MM.1S (cell line): ENCODE results near the gene CHRM4.
A peak's percentile ranks its signal among the peaks of the same experiment; 100 is the strongest.

Experiments
- DNase-seq: peaks from one replicate; pipeline ENCODE4 v3.0.0-alpha.2; 2015
- H2AFZ ChIP-seq: fragments of 300-600 bp; sonication (generic); 2 replicates; pipeline ENCODE4 v1.6.0; 2016; ENCODE audit warnings: antibody characterized with exemption, low read length
- H3F3A ChIP-seq: fragments of 300-600 bp; sonication (generic); 2 replicates; pipeline ENCODE4 v1.6.1; 2016; ENCODE audit warnings: mild to moderate bottlenecking, antibody characterized with exemption, low read length, moderate library complexity, mixed read lengths; ENCODE audit not compliant: insufficient read depth
- H3K27ac ChIP-seq: fragments of 300-600 bp; sonication (generic); 2 replicates; pipeline ENCODE4 v1.5.1; 2016; ENCODE audit warnings: mild to moderate bottlenecking, low read length
- H3K27me3 ChIP-seq: fragments of 300-600 bp; sonication (generic); replicated peaks from 2 replicates; pipeline ENCODE4 v1.6.0; 2016; ENCODE audit warnings: low read length; ENCODE audit not compliant: insufficient read depth
- H3K36me3 ChIP-seq: fragments of 300-600 bp; sonication (generic); replicated peaks from 2 replicates; pipeline ENCODE4 v1.6.1; 2016; ENCODE audit warnings: mild to moderate bottlenecking, low read length, mixed read lengths; ENCODE audit not compliant: insufficient read depth
- H3K4me1 ChIP-seq: fragments of 300-600 bp; sonication (generic); 2 replicates; pipeline ENCODE4 v1.6.1; 2016; ENCODE audit warnings: low read length, mixed read lengths
- H3K4me2 ChIP-seq: fragments of 300-600 bp; sonication (generic); 2 replicates; pipeline ENCODE4 v1.6.0; 2016; ENCODE audit warnings: low read depth, low read length
- H3K4me3 ChIP-seq: fragments of 300-600 bp; sonication (generic); 2 replicates; pipeline ENCODE4 v1.5.1; 2016; ENCODE audit warnings: low read length, mixed read lengths
- H3K79me2 ChIP-seq: fragments of 300-600 bp; sonication (generic); 2 replicates; pipeline ENCODE4 v1.6.1; 2016; ENCODE audit warnings: mixed run types, low read length, mixed read lengths
- H3K9ac ChIP-seq: fragments of 300-600 bp; sonication (generic); 2 replicates; pipeline ENCODE4 v1.6.1; 2016; ENCODE audit warnings: low read length, mixed read lengths
- H3K9me2 ChIP-seq: fragments of 300-600 bp; sonication (generic); replicated peaks from 2 replicates; pipeline ENCODE4 v1.6.1; 2016; ENCODE audit warnings: mild to moderate bottlenecking, low read length, mixed read lengths; ENCODE audit not compliant: insufficient read depth
- H3K9me3 ChIP-seq: fragments of 300-600 bp; sonication (generic); replicated peaks from 2 replicates; pipeline ENCODE4 v1.6.1; 2016; ENCODE audit warnings: mild to moderate bottlenecking, low read length, mixed read lengths; ENCODE audit not compliant: insufficient read depth
- H4K20me1 ChIP-seq: fragments of 300-600 bp; sonication (generic); 2 replicates; pipeline ENCODE4 v1.6.1; 2016; ENCODE audit warnings: mild to moderate bottlenecking, low read length, moderate library complexity, mixed read lengths; ENCODE audit not compliant: insufficient read depth
- EZH2 ChIP-seq: fragments of 300-600 bp; sonication (generic); optimal IDR thresholded peaks from 2 replicates; pipeline ENCODE3; 2017; ENCODE audit warnings: low read depth, mild to moderate bottlenecking, antibody characterized with exemption, low read length, mixed read lengths
- EZH2phosphoT487 ChIP-seq: fragments of 300-600 bp; sonication (generic); IDR thresholded peaks from 2 replicates; pipeline ENCODE4 v1.6.1; 2018; ENCODE audit warnings: antibody characterized with exemption, low read length
- TF ChIP-seq, protein P1 (sequence below): fragments of 300-600 bp; sonication (generic); IDR thresholded peaks from 2 replicates; pipeline ENCODE4 v1.5.1; 2016; ENCODE audit warnings: antibody characterized with exemption, low read length, mixed read lengths

Gene CHRM4

DNA sequence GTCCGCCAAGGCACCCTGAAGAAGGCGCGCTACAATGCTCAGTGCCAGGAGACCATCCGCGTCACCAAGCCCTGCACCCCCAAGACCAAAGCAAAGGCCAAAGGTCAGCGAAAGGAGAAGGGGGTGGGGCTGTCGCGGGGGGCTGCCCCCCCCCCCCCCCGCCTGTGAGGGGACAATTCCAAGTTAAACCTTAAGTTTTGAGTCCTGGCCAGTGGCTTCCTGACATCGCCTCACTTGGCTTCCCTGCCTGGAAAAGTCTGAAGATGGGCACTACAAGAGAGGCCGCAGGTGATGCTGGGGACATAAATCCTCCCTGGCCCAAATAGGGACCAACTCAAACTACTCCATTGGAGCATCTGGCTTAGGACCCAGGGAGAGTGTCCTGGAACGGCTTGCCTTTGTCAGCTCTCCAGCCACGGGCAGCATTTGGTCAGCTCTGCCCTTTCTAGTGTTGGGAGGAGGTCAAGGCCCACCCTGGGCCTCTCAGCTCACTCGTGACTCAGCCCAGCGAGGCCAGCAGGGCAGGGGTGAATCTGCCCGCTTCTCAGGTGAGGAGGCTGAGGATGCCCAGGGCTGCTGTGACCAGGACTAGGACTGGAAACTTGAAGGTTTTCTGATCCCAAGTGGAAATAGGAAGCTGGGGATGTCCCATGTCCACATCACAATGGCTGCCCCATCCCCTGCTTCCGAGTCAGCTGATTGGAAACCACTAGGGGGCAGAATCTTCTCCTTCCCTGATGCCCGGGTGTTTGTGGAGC is 8.8 kb downstream of the CHRM4 start:
- H3K4me3 ChIP-seq = no peak overlapping the region
- H4K20me1 ChIP-seq = no peaks in the 10 kb centered on the region
- H2AFZ ChIP-seq = no peak overlapping the region
- H3K9me2 ChIP-seq = no peaks in the 10 kb centered on the region
- no peak overlapping the region for H3K4me2 ChIP-seq
- DNase-seq = no peak
- H3K9ac ChIP-seq = no peak overlapping the region
- no peaks in the 10 kb centered on the region for H3K36me3 ChIP-seq
- H3K27ac ChIP-seq = no peak overlapping the region
- H3F3A ChIP-seq = no peaks in the 10 kb centered on the region
- no peaks in the 10 kb centered on the region for H3K79me2 ChIP-seq
- H3K9me3 ChIP-seq = no peaks in the 10 kb centered on the region
- H3K27me3 ChIP-seq = peaks cover 57% of the 10 kb centered on the region
- TF ChIP-seq EZH2phosphoT487 = no peak
- TF ChIP-seq, protein P1, sequence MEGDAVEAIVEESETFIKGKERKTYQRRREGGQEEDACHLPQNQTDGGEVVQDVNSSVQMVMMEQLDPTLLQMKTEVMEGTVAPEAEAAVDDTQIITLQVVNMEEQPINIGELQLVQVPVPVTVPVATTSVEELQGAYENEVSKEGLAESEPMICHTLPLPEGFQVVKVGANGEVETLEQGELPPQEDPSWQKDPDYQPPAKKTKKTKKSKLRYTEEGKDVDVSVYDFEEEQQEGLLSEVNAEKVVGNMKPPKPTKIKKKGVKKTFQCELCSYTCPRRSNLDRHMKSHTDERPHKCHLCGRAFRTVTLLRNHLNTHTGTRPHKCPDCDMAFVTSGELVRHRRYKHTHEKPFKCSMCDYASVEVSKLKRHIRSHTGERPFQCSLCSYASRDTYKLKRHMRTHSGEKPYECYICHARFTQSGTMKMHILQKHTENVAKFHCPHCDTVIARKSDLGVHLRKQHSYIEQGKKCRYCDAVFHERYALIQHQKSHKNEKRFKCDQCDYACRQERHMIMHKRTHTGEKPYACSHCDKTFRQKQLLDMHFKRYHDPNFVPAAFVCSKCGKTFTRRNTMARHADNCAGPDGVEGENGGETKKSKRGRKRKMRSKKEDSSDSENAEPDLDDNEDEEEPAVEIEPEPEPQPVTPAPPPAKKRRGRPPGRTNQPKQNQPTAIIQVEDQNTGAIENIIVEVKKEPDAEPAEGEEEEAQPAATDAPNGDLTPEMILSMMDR = peak; percentile 37
- H3K4me1 ChIP-seq = peaks cover 4% of the 10 kb centered on the region; the same call in 1 of the 2 replicates

DNA sequence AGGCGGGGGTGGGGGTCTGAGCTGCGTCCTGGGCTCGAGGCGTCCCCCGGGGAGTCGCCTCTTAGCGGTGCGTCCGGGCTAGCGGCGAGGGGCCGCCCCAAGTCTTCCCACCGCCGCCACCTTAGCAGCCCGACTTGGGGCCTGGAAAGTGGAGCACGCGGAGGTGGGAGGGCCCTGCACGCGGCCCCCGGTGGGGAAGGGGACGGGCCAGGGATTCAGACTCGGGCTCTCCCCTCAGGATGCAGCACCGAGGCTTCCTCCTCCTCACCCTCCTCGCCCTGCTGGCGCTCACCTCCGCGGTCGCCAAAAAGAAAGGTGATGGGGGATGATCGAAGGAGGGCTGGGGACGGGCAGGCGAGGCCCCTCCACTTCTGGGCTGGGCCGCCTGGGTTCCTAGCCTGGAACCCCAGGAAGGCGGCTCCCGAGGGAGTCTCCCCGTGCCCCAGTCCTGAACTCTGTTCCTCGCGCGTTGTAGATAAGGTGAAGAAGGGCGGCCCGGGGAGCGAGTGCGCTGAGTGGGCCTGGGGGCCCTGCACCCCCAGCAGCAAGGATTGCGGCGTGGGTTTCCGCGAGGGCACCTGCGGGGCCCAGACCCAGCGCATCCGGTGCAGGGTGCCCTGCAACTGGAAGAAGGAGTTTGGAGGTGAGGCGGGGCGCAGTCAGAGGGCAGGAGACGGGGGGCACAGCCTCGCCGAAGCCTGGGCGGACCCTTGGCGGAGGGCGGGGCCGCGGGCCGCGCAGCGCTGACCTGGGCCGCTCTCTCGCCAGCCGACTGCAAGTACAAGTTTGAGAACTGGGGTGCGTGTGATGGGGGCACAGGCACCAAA is 9.5 kb downstream of the CHRM4 start:
- Histone ChIP-seq H3K79me2 (no peaks in the 10 kb centered on the region), H2AFZ (peak overlapping the region; percentile 38; the same call in 1 of the 2 replicates), H3K36me3 (no peaks in the 10 kb centered on the region), H3K4me1 (peaks cover 4% of the 10 kb centered on the region; the same call in 1 of the 2 replicates), H3K9ac (no peak overlapping the region), H3K27ac (no peak overlapping the region), H3K4me2 (peak overlapping the region; percentile 73; the same call in 1 of the 2 replicates), H3K9me3 (no peaks in the 10 kb centered on the region), H3K9me2 (no peaks in the 10 kb centered on the region), H3F3A (no peaks in the 10 kb centered on the region), H3K4me3 (peak overlapping the region; percentile 42; the same call in 1 of the 2 replicates), H4K20me1 (no peaks in the 10 kb centered on the region), H3K27me3 (peaks cover 49% of the 10 kb centered on the region)
- no peak for DNase-seq
- peak; percentile 37 for TF ChIP-seq EZH2
- no peak for TF ChIP-seq EZH2phosphoT487
- TF ChIP-seq, protein P1 = no peak

DNA sequence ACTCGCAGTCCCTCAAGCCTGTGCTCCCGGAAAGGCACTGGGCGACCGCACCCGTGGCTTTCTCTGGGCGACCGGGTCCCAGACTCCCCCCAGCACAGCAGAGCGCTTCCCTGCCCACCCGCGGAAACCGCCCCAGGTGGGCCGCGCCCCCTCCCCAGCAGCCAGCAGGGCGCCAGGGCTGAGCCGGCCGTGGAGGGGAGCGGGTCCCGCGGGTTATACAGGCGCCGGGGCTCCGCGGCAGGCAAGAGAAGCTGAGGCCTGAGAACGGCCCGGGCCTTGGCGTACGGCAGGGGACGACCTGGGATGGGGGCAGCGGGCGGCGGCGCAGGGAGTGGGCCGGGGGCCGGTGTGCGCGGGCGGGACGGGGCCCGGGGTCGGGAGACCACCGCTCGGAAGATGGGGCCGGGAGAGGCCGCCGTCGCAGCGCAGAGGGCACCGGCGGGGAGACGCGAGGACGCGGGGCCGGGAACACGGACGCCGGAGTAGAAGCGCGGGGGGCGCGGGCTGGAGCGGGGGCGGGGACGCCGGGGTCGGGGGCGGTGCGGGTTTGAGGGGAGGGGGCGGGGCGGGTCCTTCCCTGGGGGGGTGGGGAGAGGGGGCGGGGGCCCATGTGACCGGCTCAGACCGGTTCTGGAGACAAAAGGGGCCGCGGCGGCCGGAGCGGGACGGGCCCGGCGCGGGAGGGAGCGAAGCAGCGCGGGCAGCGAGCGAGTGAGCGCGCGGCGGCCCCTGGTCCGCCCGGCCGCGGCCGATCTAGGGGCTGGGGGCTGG is 10.3 kb downstream of the CHRM4 start, which contains the start of gene MDK:
TSS of gene MDK (plus strand) at position 622 of the 771 bp plus-strand sequence. CDS start 389 bp downstream, outside the sequence.
- Histone ChIP-seq H3K9ac (peak within 1 kb of the TSS; percentile 42; the same call in 1 of the 2 replicates), H3K4me3 (peak within 1 kb of the TSS; percentile 78), H4K20me1 (no peaks in the 10 kb centered on the region), H3K27ac (no peak within 1 kb of the TSS), H3K9me2 (no peaks in the 10 kb centered on the region), H3K4me1 (peaks cover 4% of the 10 kb centered on the region; the same call in 1 of the 2 replicates), H3K36me3 (no peaks in the 10 kb centered on the region), H3K79me2 (no peaks in the 10 kb centered on the region), H3K4me2 (peak within 1 kb of the TSS; percentile 99), H3K9me3 (no peaks in the 10 kb centered on the region), H3K27me3 (peaks cover 41% of the 10 kb centered on the region), H2AFZ (peak within 1 kb of the TSS; percentile 56), H3F3A (no peaks in the 10 kb centered on the region)
- TF ChIP-seq, protein P1 = no peak
- TF ChIP-seq EZH2 = no peak
- TF ChIP-seq EZH2phosphoT487 = no peak
- DNase-seq = no peak
